D721Med (cell line): Measurements from ENCODE around the gene EMC10.

Experiments used
- DNase-seq: peaks from one replicate; pipeline ENCODE4 v3.0.0; 2011; ENCODE audit warnings: low spot score; ENCODE audit not compliant: insufficient read length
- FAIRE-seq: peaks from 2 replicates; lab custom pipeline; 2011; peaks lifted over from hg19 to GRCh38; lab: Jason Lieb, UNC
- CTCF ChIP-seq: IDR thresholded peaks from 2 replicates; pipeline ENCODE4 v1.5.1; 2012; ENCODE audit warnings: mild to moderate bottlenecking, control low read depth; ENCODE audit not compliant: insufficient read depth; ENCODE audit errors: missing control alignments

Gene EMC10

GRCh38 chr19:50486823-50487515, 10.7 kb downstream of the EMC10 start:
- DNase-seq (no peak), FAIRE-seq (no peak)
- peak; percentile 12 for TF ChIP-seq CTCF

- FAIRE-seq (no peak), DNase-seq (no peak)
- TF ChIP-seq CTCF: no peak
Measured at GRCh38 chr19:50488389-50489194, 12.3 kb downstream of the EMC10 start.

- FAIRE-seq (no peak), DNase-seq (no peak)
- TF ChIP-seq CTCF: no peak
Measured at GRCh38 chr19:50489461-50490011, 13.2 kb downstream of the EMC10 start.

- no peak for TF ChIP-seq CTCF
- FAIRE-seq (no peak), DNase-seq (no peak)
Measured at GRCh38 chr19:50490411-50490811, 14.1 kb downstream of the EMC10 start.

- DNase-seq: no peak
- no peak for FAIRE-seq
- no peak for TF ChIP-seq CTCF
Measured at GRCh38 chr19:50490991-50491472, 14.7 kb downstream of the EMC10 start.

- no peak for TF ChIP-seq CTCF
- no peak for DNase-seq
Measured at GRCh38 chr19:50492303-50493052, 16.2 kb downstream of the EMC10 start.

More at GRCh38 chr19:50492303-50493052, 16.2 kb downstream of the EMC10 start:
- no peak for FAIRE-seq
